Measurements from ENCODE around the gene UQCRHL.

GRCh38 chr1:15785683-15786082 is 21.8 kb downstream of the UQCRHL start:
- TF ChIP-seq POLR2A (IDR thresholded peaks at IDR 0.05; ENCODE audit: low read length), result no peak
- TF ChIP-seq GATA1 (IDR thresholded peaks at IDR 0.05; ENCODE audit: low read depth, low read length), result no peak
